ENCODE data around the gene RDH5. TPM values are rescaled to one million over a fixed set of nuclear protein-coding genes. Genes with fewer than 3 reads are reported as not detected.

Gene RDH5
- total RNA-seq, 1 donor from 2014 or later, result 4.1 TPM

GRCh38 chr12:55699471-55700055, 20.6 kb upstream of the RDH5 start:
- H3K4me3 Mint-ChIP-seq (ENCODE audit: unreplicated experiment), result no peak overlapping the region

DNA sequence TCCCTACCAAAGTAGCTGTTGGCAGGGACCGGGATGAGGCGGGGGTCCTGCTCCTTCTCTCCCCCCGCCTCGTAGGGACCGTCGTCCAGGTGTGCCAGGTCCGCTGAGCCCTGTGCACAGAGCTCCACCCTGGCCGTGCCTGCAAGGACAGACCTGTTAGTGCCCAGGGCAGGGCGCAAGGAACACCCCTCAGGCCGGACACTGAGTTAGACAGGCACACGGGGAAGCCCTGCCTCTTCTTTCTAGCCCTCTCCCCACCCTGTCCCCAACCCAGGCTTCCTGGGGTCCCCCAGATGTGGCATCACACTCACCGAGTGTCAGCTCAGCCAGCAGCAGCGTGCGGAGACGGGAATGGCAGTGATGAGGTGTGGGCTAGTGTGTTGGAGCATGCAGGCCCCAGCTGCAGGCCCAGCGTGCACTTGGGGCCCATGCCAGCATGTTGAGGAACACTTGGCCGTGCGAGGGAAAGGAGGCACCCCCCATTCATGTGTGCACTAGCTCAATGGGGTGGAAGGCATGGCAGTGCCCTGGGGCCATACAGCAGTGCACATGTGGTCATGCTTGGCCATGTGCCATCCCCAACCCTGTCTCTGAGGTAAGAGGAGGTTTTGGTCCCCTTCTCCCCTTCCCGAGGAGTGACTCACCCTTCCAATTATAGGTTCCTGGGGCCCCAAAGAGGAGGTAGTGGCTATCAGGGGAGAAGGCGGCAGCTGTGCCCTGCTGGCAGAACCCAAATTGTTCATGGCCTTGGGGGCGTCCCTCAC, 19.8 kb upstream of the RDH5 start:
- Mint-ChIP-seq H3K27me3 (ENCODE audit: unreplicated experiment) (peaks cover 2% of the 10 kb centered on the region), H3K9me3 (ENCODE audit: unreplicated experiment) (no peaks in the 10 kb centered on the region), H3K4me1 (ENCODE audit: unreplicated experiment) (peaks cover 1% of the 10 kb centered on the region), H3K4me3 (ENCODE audit: unreplicated experiment) (no peak overlapping the region), H3K27ac (ENCODE audit: unreplicated experiment) (no peak overlapping the region), H3K36me3 (ENCODE audit: unreplicated experiment) (no peaks in the 10 kb centered on the region)
- DNase-seq (ENCODE audit: extremely low spot score, unreplicated experiment), result no peak
- no peak for TF ChIP-seq CTCF (IDR thresholded peaks at IDR 0.05)

More at GRCh38 chr12:55699471-55700055, 20.6 kb upstream of the RDH5 start:
- no peaks in the 10 kb centered on the region for H3K36me3 Mint-ChIP-seq (ENCODE audit: unreplicated experiment)
- peaks cover 1% of the 10 kb centered on the region for H3K4me1 Mint-ChIP-seq (ENCODE audit: unreplicated experiment)
- no peaks in the 10 kb centered on the region for H3K9me3 Mint-ChIP-seq (ENCODE audit: unreplicated experiment)
- DNase-seq (ENCODE audit: extremely low spot score, unreplicated experiment), result no peak
- H3K27me3 Mint-ChIP-seq (ENCODE audit: unreplicated experiment), result peaks cover 2% of the 10 kb centered on the region
- no peak overlapping the region for H3K27ac Mint-ChIP-seq (ENCODE audit: unreplicated experiment)
- TF ChIP-seq CTCF (IDR thresholded peaks at IDR 0.05), result no peak

GRCh38 chr12:55702861-55703260, 17.3 kb upstream of the RDH5 start:
- peaks cover 11% of the 10 kb centered on the region for H3K27me3 Mint-ChIP-seq (ENCODE audit: unreplicated experiment)
- no peaks in the 10 kb centered on the region for H3K9me3 Mint-ChIP-seq (ENCODE audit: unreplicated experiment)
- TF ChIP-seq CTCF (IDR thresholded peaks at IDR 0.05), result no peak
- H3K27ac Mint-ChIP-seq (ENCODE audit: unreplicated experiment), result no peak overlapping the region
- H3K36me3 Mint-ChIP-seq (ENCODE audit: unreplicated experiment), result peaks cover 3% of the 10 kb centered on the region
- DNase-seq (ENCODE audit: extremely low spot score, unreplicated experiment), result no peak
- H3K4me3 Mint-ChIP-seq (ENCODE audit: unreplicated experiment), result no peak overlapping the region
- H3K4me1 Mint-ChIP-seq (ENCODE audit: unreplicated experiment), result peaks cover 10% of the 10 kb centered on the region

GRCh38 chr12:55703288-55703687, 16.9 kb upstream of the RDH5 start:
- no peak for TF ChIP-seq CTCF (IDR thresholded peaks at IDR 0.05)
- DNase-seq (ENCODE audit: extremely low spot score, unreplicated experiment), result no peak
- H3K4me3 Mint-ChIP-seq (ENCODE audit: unreplicated experiment), result no peak overlapping the region
- H3K27ac Mint-ChIP-seq (ENCODE audit: unreplicated experiment), result no peak overlapping the region
- peaks cover 3% of the 10 kb centered on the region for H3K36me3 Mint-ChIP-seq (ENCODE audit: unreplicated experiment)
- H3K27me3 Mint-ChIP-seq (ENCODE audit: unreplicated experiment), result peaks cover 14% of the 10 kb centered on the region
- H3K9me3 Mint-ChIP-seq (ENCODE audit: unreplicated experiment), result no peaks in the 10 kb centered on the region
- H3K4me1 Mint-ChIP-seq (ENCODE audit: unreplicated experiment), result peaks cover 13% of the 10 kb centered on the region
